GM12892 (cell line): ENCODE data around the gene GLP2R.

Source experiments
- DNase-seq: peaks from one replicate; pipeline ENCODE4 v3.0.0; 2011; ENCODE audit not compliant: insufficient read length
- FAIRE-seq: peaks from 2 replicates; lab custom pipeline; 2011; peaks lifted over from hg19 to GRCh38; lab: Jason Lieb, UNC
- POLR2A ChIP-seq: IDR thresholded peaks from 2 replicates; pipeline ENCODE4 v1.6.1; 2011; ENCODE audit warnings: low read depth, low read length, control low read depth
- POLR2AphosphoS5 ChIP-seq: IDR thresholded peaks from 2 replicates; pipeline ENCODE4 v1.6.1; 2011; ENCODE audit warnings: low read depth, low read length, control low read depth
- TAF1 ChIP-seq: IDR thresholded peaks from 2 replicates; pipeline ENCODE4 v1.6.1; 2011; ENCODE audit warnings: low read depth, mild to moderate bottlenecking, control low read depth, low read length, borderline replicate concordance

GLP2R gene

DNA sequence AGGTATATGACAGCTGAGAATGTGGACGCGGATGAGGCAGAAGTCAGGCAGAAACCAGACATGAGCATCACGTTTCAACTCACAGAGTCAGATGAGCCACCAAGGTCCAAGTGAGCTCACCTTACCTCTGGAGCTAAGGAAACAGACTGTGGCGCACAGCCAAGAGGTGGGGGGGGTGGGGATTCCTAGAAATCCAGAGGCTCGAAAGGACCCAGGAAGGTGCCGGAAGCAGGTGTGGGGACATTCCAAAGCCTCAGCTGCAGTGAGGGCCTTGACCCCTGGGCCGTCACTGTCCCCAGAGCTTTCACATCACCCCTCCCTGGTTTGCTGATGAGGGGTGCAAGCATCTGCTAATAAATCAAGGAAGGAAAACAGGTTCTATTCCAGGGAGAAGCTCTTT, 108.6 kb downstream of the GLP2R start:
- no peak for TF ChIP-seq POLR2AphosphoS5
- TF ChIP-seq TAF1 = no peak
- TF ChIP-seq POLR2A = no peak
- FAIRE-seq = no peak
- no peak for DNase-seq

DNA sequence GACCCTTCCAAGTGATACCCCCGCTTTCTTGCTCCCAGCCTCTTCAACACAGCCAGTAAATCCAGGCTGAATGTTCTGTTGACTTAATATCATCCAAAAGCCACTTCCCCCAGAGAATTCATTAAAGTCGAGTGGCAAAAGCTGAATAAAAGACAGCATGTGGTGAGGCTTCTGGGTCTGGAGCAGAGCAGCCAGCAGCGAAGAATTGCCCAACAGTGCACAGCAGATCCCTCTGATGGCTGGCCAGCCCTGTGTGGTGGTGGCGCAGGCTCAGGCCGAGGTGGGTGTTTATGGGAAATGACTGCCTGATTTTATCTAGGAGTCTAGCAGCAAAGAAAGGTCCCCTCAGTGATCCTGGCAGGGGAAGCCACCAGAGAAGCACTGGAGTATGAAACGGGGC, 109.7 kb downstream of the GLP2R start:
- TF ChIP-seq TAF1 (no peak), POLR2A (no peak), POLR2AphosphoS5 (no peak)
- no peak for FAIRE-seq
- no peak for DNase-seq

GRCh38 chr17:9936095-9936494, 110.4 kb downstream of the GLP2R start:
- FAIRE-seq (no peak), DNase-seq (no peak)
- TF ChIP-seq POLR2AphosphoS5 (no peak), POLR2A (no peak), TAF1 (no peak)

GRCh38 chr17:9937241-9937761, 111.6 kb downstream of the GLP2R start:
- TF ChIP-seq TAF1 (no peak), POLR2AphosphoS5 (no peak), POLR2A (no peak)
- FAIRE-seq (no peak), DNase-seq (no peak)

GRCh38 chr17:9937901-9938300, 112.2 kb downstream of the GLP2R start:
- DNase-seq (no peak), FAIRE-seq (no peak)
- no peak for TF ChIP-seq TAF1
- no peak for TF ChIP-seq POLR2AphosphoS5
- TF ChIP-seq POLR2A = no peak

DNA sequence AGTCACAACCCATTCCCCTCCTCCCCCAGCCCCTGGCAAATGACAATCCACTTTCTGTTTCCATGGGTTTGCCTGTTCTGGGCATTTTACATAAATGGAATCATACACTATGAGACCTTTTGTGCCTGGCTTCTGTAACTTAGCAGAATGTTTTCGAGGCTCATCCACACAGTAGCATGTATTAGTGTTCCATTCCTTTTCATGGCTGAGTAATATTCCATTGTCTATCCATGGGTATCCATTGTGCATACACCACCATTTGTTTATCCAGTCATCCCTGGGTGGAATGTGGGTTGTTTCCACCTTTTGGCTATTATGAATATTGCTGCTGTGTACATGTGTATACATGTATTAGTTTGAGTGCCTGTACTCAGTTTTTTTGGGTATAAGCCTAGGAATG, 113.0 kb downstream of the GLP2R start:
- DNase-seq (no peak), FAIRE-seq (no peak)
- TF ChIP-seq POLR2A (no peak), POLR2AphosphoS5 (no peak), TAF1 (no peak)

GRCh38 chr17:9940841-9941240, 115.1 kb downstream of the GLP2R start:
- TF ChIP-seq POLR2AphosphoS5 (no peak), TAF1 (no peak), POLR2A (no peak)
- FAIRE-seq (no peak), DNase-seq (no peak)

DNA sequence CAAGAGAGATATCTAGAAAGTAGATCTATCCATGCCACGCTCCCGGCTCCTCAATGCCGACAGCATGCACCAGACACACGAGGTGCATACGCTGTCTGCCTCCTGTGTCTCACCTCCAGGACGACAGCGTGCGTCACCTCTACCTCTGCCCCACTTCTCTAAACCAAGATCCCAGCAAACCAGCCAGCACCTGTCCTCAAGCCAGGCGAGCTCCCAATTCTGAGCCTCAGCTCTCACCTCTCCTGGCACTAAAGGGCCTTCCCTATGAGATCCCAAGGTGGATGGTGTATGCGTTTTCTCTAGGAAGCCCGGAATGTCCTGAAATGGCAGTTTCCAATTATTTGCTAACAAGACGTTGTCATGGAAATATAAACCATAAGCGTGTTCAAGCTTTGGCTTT, 115.6 kb downstream of the GLP2R start:
- DNase-seq (no peak), FAIRE-seq (no peak)

More for the DNA sequence above, 115.6 kb downstream of the GLP2R start:
- TF ChIP-seq TAF1 (no peak), POLR2AphosphoS5 (no peak), POLR2A (no peak)
